HepG2 (cell line): ENCODE data around the gene MADCAM1. TPM values are rescaled to one million over a fixed set of nuclear protein-coding genes. Genes with fewer than 3 reads are reported as not detected.
A peak's percentile ranks its signal among the peaks of the same experiment; 100 is the strongest.

Experiments used
- CHD2 ChIP-seq: IDR thresholded peaks from 2 replicates; pipeline ENCODE4 v1.6.1; 2011; ENCODE audit warnings: low read depth, low read length, improper control_type of control experiment
- FOXP1 ChIP-seq, 2 experiments: fragments of 450-650 bp in 1 of 2; IDR thresholded peaks; 2 replicates each; pipeline ENCODE4 v1.6.1; 2017 to 2018; ENCODE audit warnings: antibody characterized with exemption in 1 of 2
- GABPA ChIP-seq, 2 experiments: IDR thresholded peaks; 2 replicates each; pipeline ENCODE4 v1.6.1; 2011 to 2016; ENCODE audit warnings: low read depth in 2 of 2, low read length in 1 of 2, missing biosample characterization in 1 of 2, missing genetic modification characterization in 1 of 2
- HDAC2 ChIP-seq: sonication (generic); formaldehyde crosslinking; IDR thresholded peaks from 2 replicates; pipeline ENCODE4 v1.4.0; 2020; ENCODE audit warnings: missing genetic modification reagents
- HOXD1 ChIP-seq: sonication (generic); formaldehyde crosslinking; IDR thresholded peaks from 2 replicates; pipeline ENCODE4 v1.5.0; 2020; ENCODE audit warnings: missing genetic modification reagents
- KDM2A ChIP-seq: sonication (generic); formaldehyde crosslinking; IDR thresholded peaks from 2 replicates; pipeline ENCODE4 v1.4.0; 2020; ENCODE audit warnings: low read depth, missing genetic modification reagents, borderline replicate concordance
- KDM5A ChIP-seq: fragments of 200-600 bp; sonication (generic); IDR thresholded peaks from 2 replicates; pipeline ENCODE4 v1.7.0; 2018; ENCODE audit warnings: antibody characterized with exemption, mild to moderate bottlenecking, low read length, borderline replicate concordance
- KMT2A ChIP-seq: sonication (generic); formaldehyde crosslinking; IDR thresholded peaks from 2 replicates; pipeline ENCODE4 v1.4.0; 2020; ENCODE audit warnings: missing genetic modification reagents
- LCORL ChIP-seq, 2 experiments: fragments of 450-650 bp in 1 of 2; sonication (generic) in 1 of 2; formaldehyde crosslinking in 1 of 2; IDR thresholded peaks; 2 replicates each; pipeline versions ENCODE4 v1.5.0 to v1.6.1; 2017 to 2020; ENCODE audit warnings: antibody characterized with exemption in 1 of 2, missing genetic modification reagents in 1 of 2
- MAF1 ChIP-seq: sonication (generic); formaldehyde crosslinking; IDR thresholded peaks from 2 replicates; pipeline ENCODE4 v1.5.0; 2020; ENCODE audit warnings: missing genetic modification reagents, borderline replicate concordance
- PHF21A ChIP-seq: sonication (generic); formaldehyde crosslinking; IDR thresholded peaks from 2 replicates; pipeline ENCODE4 v1.5.0; 2020; ENCODE audit warnings: mild to moderate bottlenecking, missing genetic modification reagents
- POLR2A ChIP-seq, 2 experiments: IDR thresholded peaks; 2 replicates each; pipeline ENCODE4 v1.6.1; 2011; ENCODE audit warnings: low read depth in 2 of 2, low read length in 2 of 2, mild to moderate bottlenecking in 1 of 2, moderate library complexity in 1 of 2; ENCODE audit not compliant: insufficient read depth in 1 of 2
- POLR2G ChIP-seq: fragments of 200-400 bp; formaldehyde crosslinking; IDR thresholded peaks from 2 replicates; pipeline ENCODE4 v1.6.1; 2018; ENCODE audit warnings: mild to moderate bottlenecking, low read depth, low read length, moderate library complexity
- RBM39 ChIP-seq: fragments of 200-400 bp; formaldehyde crosslinking; IDR thresholded peaks from one replicate; pipeline ENCODE4 v1.6.1; 2018; ENCODE audit warnings: antibody characterized with exemption, mild to moderate bottlenecking, low read depth, low read length; ENCODE audit not compliant: poor library complexity, severe bottlenecking
- SAP130 ChIP-seq: IDR thresholded peaks from 2 replicates; pipeline ENCODE4 v1.6.1; 2016; ENCODE audit warnings: low read depth
- SP5 ChIP-seq: IDR thresholded peaks from 2 replicates; pipeline ENCODE4 v1.6.1; 2016; ENCODE audit warnings: low read depth, borderline replicate concordance
- TAF1 ChIP-seq: sonication (generic); formaldehyde crosslinking; IDR thresholded peaks from 2 replicates; pipeline ENCODE4 v1.4.0; 2020; ENCODE audit warnings: missing genetic modification reagents
- TBP ChIP-seq: sonication (generic); formaldehyde crosslinking; IDR thresholded peaks from 2 replicates; pipeline ENCODE4 v1.5.0; 2020; ENCODE audit warnings: missing genetic modification reagents
- TBX2 ChIP-seq: sonication (generic); formaldehyde crosslinking; IDR thresholded peaks from 2 replicates; pipeline ENCODE4 v1.5.0; 2020; ENCODE audit warnings: missing genetic modification reagents, mild to moderate bottlenecking, borderline replicate concordance
- YEATS4 ChIP-seq: sonication (generic); formaldehyde crosslinking; IDR thresholded peaks from 2 replicates; pipeline ENCODE4 v1.4.0; 2020; ENCODE audit warnings: missing genetic modification reagents, borderline replicate concordance
- ZFX ChIP-seq: sonication (generic); formaldehyde crosslinking; IDR thresholded peaks from 2 replicates; pipeline ENCODE4 v1.4.0; 2020; ENCODE audit warnings: mild to moderate bottlenecking, low read depth, missing genetic modification reagents, moderate library complexity
- ZNF333 ChIP-seq: sonication (generic); formaldehyde crosslinking; IDR thresholded peaks from 2 replicates; pipeline ENCODE4 v1.4.0; 2020; ENCODE audit warnings: mild to moderate bottlenecking, missing genetic modification reagents, borderline replicate concordance
- ZNF501 ChIP-seq: sonication (generic); formaldehyde crosslinking; IDR thresholded peaks from 2 replicates; pipeline ENCODE4 v1.5.1; 2020; ENCODE audit warnings: mild to moderate bottlenecking, moderate library complexity, missing genetic modification reagents
- ZNF530 ChIP-seq: sonication (generic); formaldehyde crosslinking; IDR thresholded peaks from 2 replicates; pipeline ENCODE4 v1.5.0; 2020; ENCODE audit warnings: low read depth, mild to moderate bottlenecking, missing genetic modification reagents
- ZNF547 ChIP-seq: sonication (generic); formaldehyde crosslinking; IDR thresholded peaks from 2 replicates; pipeline ENCODE4 v1.5.1; 2020; ENCODE audit warnings: mild to moderate bottlenecking, missing genetic modification reagents
- ZNF761 ChIP-seq: sonication (generic); formaldehyde crosslinking; conservative IDR thresholded peaks from 2 replicates; pipeline ENCODE4 v1.4.0; 2020; ENCODE audit warnings: mild to moderate bottlenecking, missing genetic modification reagents
- ZNF777 ChIP-seq: sonication (generic); formaldehyde crosslinking; IDR thresholded peaks from 2 replicates; pipeline ENCODE4 v1.4.0; 2020; ENCODE audit warnings: missing genetic modification reagents
- polyA plus RNA-seq, 8 experiments: library from polyadenylated mRNA; depleted of rRNA in 3 of 8; stranded (reverse) in 7 of 8; unstranded in 1 of 8; fragments of >200 nt; fragmentation: Illumina TruSeq in 4 of 8; extraction: Trizol in 4 of 8; gene quantifications; 2 replicates each; pipeline versions ENCODE4 v1.2.1 to v1.2.3, GENCODE V29; 2011 to 2016; ENCODE audit warnings: low read depth in 4 of 8, missing spikeins in 1 of 8, mixed read lengths in 1 of 8; ENCODE audit not compliant: insufficient read depth in 1 of 8
- total RNA-seq, 5 experiments: library from RNA; depleted of rRNA; stranded (reverse); fragments of >200 nt; fragmentation: Illumina TruSeq; extraction: Trizol; gene quantifications; 2 replicates each; pipeline ENCODE4 v1.2.3, GENCODE V29; 2016; ENCODE audit warnings: low read depth in 1 of 5
- TF ChIP-seq, protein P1 (sequence below): sonication (generic); formaldehyde crosslinking; IDR thresholded peaks from 2 replicates; pipeline ENCODE4 v1.5.0; 2020; ENCODE audit warnings: mild to moderate bottlenecking, low read depth, missing genetic modification reagents, borderline replicate concordance
- TF ChIP-seq, protein P2 (sequence below): sonication (generic); formaldehyde crosslinking; IDR thresholded peaks from 2 replicates; pipeline ENCODE4 v1.4.0; 2020; ENCODE audit warnings: missing genetic modification reagents

Gene MADCAM1
- total and polyA plus RNA-seq, 2 of the 13 experiments (the other 11 are each of a cell fraction or from before 2014, with no cell fraction given) = 0.29 to 0.33 TPM

DNA sequence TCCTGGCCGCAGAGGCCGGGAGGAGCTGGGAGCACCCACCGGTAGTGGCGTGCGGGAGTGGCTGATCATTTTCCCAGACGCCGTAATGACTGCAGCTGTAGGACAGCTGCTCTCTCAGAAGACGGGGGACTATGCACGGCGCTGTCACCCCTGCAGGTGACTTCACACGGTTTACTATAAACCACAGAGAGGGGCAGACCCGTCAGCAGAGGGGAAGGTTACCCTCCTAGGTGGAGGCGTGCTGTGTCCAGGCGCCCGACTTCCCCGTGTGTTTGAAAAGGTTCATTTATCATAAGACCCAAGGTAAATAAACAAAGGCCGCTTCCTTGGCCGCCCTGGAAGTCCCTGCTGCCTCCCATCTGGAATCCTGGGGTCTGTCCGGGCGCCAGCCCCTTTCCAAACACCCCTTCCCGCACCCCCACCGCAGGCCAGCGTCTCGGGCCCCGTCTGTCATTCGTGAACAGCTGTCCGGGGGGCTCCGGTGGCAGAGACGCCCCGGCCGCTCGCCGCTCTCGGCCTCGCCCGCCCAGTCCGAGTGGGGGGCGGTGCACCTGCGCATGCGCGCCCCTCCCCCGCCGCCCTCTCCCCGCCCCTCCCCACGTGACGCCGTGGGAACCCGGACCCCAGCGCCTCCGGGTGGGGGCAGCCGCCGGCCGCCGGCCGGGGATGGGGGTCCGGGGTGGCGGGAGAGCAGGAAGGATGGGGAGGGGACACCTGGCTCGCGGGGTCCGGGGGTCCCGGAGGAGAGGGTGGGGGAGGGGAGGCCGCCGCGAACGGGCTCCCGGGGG lies 36.4 kb upstream of the MADCAM1 start (continued):
- 0 out of 2 replicates have a peak, but pooled peaks have one; percentile 56 for TF ChIP-seq KMT2A (CRISPR knock-in tag)
- no peak for TF ChIP-seq GABPA (IDR thresholded peaks at IDR 0.05; ENCODE audit: low read depth, low read length)
- no peak for TF ChIP-seq GABPA (CRISPR knock-in tag; IDR thresholded peaks at IDR 0.05; ENCODE audit: low read depth)
- TF ChIP-seq, protein P1, sequence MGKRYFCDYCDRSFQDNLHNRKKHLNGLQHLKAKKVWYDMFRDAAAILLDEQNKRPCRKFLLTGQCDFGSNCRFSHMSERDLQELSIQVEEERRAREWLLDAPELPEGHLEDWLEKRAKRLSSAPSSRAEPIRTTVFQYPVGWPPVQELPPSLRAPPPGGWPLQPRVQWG (CRISPR knock-in tag) = no peak
- no peak for TF ChIP-seq FOXP1 (IDR thresholded peaks at IDR 0.05)
- peak; percentile 23; the same call in 1 of the 2 replicates for TF ChIP-seq FOXP1 (CRISPR knock-in tag; IDR thresholded peaks at IDR 0.05)
- peak; percentile 42 for TF ChIP-seq RBM39
- TF ChIP-seq MAF1 = no peak
- no peak for TF ChIP-seq TBP (CRISPR knock-in tag)
- peak; percentile 57; the same call in 1 of the 2 replicates for TF ChIP-seq POLR2G
- no peak for TF ChIP-seq ZNF530 (CRISPR knock-in tag)
- 0 out of 2 replicates have a peak, but pooled peaks have one; percentile 43 for TF ChIP-seq ZNF501
- peak; percentile 41; the same call in 1 of the 2 replicates for TF ChIP-seq ZNF777 (CRISPR knock-in tag)
- no peak for TF ChIP-seq ZNF761
- peak; percentile 19; the same call in 1 of the 2 replicates for TF ChIP-seq HDAC2 (CRISPR knock-in tag)
- TF ChIP-seq TBX2 = peak; percentile 42; the same call in 1 of the 2 replicates
- TF ChIP-seq PHF21A = peak; percentile 60; the same call in 1 of the 2 replicates
- TF ChIP-seq YEATS4 (CRISPR knock-in tag) = peak; percentile 37
- TF ChIP-seq, protein P2, sequence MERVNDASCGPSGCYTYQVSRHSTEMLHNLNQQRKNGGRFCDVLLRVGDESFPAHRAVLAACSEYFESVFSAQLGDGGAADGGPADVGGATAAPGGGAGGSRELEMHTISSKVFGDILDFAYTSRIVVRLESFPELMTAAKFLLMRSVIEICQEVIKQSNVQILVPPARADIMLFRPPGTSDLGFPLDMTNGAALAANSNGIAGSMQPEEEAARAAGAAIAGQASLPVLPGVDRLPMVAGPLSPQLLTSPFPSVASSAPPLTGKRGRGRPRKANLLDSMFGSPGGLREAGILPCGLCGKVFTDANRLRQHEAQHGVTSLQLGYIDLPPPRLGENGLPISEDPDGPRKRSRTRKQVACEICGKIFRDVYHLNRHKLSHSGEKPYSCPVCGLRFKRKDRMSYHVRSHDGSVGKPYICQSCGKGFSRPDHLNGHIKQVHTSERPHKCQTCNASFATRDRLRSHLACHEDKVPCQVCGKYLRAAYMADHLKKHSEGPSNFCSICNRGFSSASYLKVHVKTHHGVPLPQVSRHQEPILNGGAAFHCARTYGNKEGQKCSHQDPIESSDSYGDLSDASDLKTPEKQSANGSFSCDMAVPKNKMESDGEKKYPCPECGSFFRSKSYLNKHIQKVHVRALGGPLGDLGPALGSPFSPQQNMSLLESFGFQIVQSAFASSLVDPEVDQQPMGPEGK (CRISPR knock-in tag) = peak; percentile 73
- 0 out of 2 replicates have a peak, but pooled peaks have one; percentile 29 for TF ChIP-seq TAF1 (CRISPR knock-in tag)
- TF ChIP-seq LCORL (IDR thresholded peaks at IDR 0.05) = no peak
- no peak for TF ChIP-seq LCORL (CRISPR knock-in tag; IDR thresholded peaks at IDR 0.05)
- TF ChIP-seq POLR2A (IDR thresholded peaks at IDR 0.05; ENCODE audit: insufficient read depth in 1 of 2, low read depth in 2 of 2, low read length in 2 of 2) = peak; percentile 16 to 69; a peak in 3 of 4 replicates
- TF ChIP-seq SAP130 (CRISPR knock-in tag) = peak; percentile 76
- 0 out of 2 replicates have a peak, but pooled peaks have one; percentile 21 for TF ChIP-seq ZNF547
- peak; percentile 75 for TF ChIP-seq ZFX (CRISPR knock-in tag)
- peak; percentile 49; the same call in 1 of the 2 replicates for TF ChIP-seq CHD2
- TF ChIP-seq KDM5A = peak; percentile 47; the same call in 1 of the 2 replicates
- 0 out of 2 replicates have a peak, but pooled peaks have one; percentile 15 for TF ChIP-seq ZNF333 (CRISPR knock-in tag)
- peak; percentile 46; the same call in 1 of the 2 replicates for TF ChIP-seq HOXD1 (CRISPR knock-in tag)
- peak; percentile 51; the same call in 1 of the 2 replicates for TF ChIP-seq SP5
- TF ChIP-seq KDM2A (CRISPR knock-in tag) = peak; percentile 42; the same call in 1 of the 2 replicates
